PC-3 (cell line): ENCODE data around the gene DCAF7.

Source experiments
- CTCF ChIP-seq: fragments of 300-600 bp; sonication (generic); conservative IDR thresholded peaks from 2 replicates; pipeline ENCODE4 v1.5.1; 2017; ENCODE audit warnings: antibody characterized with exemption, low read depth, mild to moderate bottlenecking, low read length
- EZH2phosphoT487 ChIP-seq: fragments of 300-600 bp; sonication (generic); IDR thresholded peaks from 2 replicates; pipeline ENCODE4 v1.6.1; 2018; ENCODE audit warnings: mild to moderate bottlenecking, antibody characterized with exemption, low read length, borderline replicate concordance

- TF ChIP-seq EZH2phosphoT487 (no peak), CTCF (no peak)
Observed at GRCh38 chr17:63530557-63531021, 19.7 kb upstream of the DCAF7 start.
